HepG2 (cell line): ENCODE data around the gene CDHR4. TPM values are rescaled to one million over a fixed set of nuclear protein-coding genes. Genes with fewer than 3 reads are reported as not detected.

Experiments
- ATAC-seq: fragments of 200-7000 bp; cut with Tn5 transposase; 3 replicates; pipeline ENCODE4 v1.9.1; 2020; ENCODE audit warnings: mild to moderate bottlenecking, moderate library complexity
- BruUV-seq: library from RNA; stranded (reverse); fragments of 400-500 nt; replicated peaks from 2 replicates; lab custom pipeline; 2021; lab: Mats Ljungman, UMichigan
- CTCF ChIA-PET: fragments of 300-600 bp; formaldehyde crosslinking; extraction: SDS; loops from one replicate; lab custom pipeline; 2021; ENCODE audit warnings: low total read pairs, inconsistent platforms, low intra/inter-chr PET ratio; lab: Yijun Ruan, JAX
- POLR2A ChIA-PET: fragments of 350-600 bp; sonication (Branson Sonifier 250); formaldehyde crosslinking; loops from one replicate; lab custom pipeline; 2020; ENCODE audit warnings: antibody characterized with exemption, inconsistent platforms; lab: Yijun Ruan, JAX
- DNase-seq: peaks from one replicate; pipeline ENCODE4 v3.0.0-alpha.2; 2015; ENCODE audit warnings: low spot score
- FAIRE-seq: peaks from 3 replicates; lab custom pipeline; 2011; peaks lifted over from hg19 to GRCh38; lab: Jason Lieb, UNC
- H2AFZ ChIP-seq: one replicate; pipeline ENCODE4 v1.6.1; 2011; ENCODE audit warnings: low read length, inconsistent platforms
- H3K27ac ChIP-seq: fragments of 300-600 bp; 3 replicates; pipeline ENCODE4 v1.8.0; 2011; ENCODE audit warnings: mixed run types, mild to moderate bottlenecking, mixed read lengths, low read length, inconsistent platforms; ENCODE audit not compliant: insufficient read depth; ENCODE audit errors: extremely low read length
- H3K27me3 ChIP-seq, 2 experiments: fragments of 200-600 bp in 1 of 2; 2 replicates in 1 of 2; 3 replicates in 1 of 2; pipeline versions ENCODE4 v1.6.0 to v1.8.0; 2011; ENCODE audit warnings: low read length in 2 of 2, mild to moderate bottlenecking in 2 of 2, moderate library complexity in 2 of 2, inconsistent platforms in 1 of 2; ENCODE audit not compliant: insufficient read depth in 2 of 2, control insufficient read depth in 1 of 2
- H3K36me3 ChIP-seq, 2 experiments: fragments of 200-600 bp in 1 of 2; replicated peaks in 1 of 2; 2 replicates in 1 of 2; 3 replicates in 1 of 2; pipeline versions ENCODE4 v1.5.1 to v1.8.0; 2011; ENCODE audit warnings: low read length in 2 of 2, inconsistent platforms in 1 of 2; ENCODE audit not compliant: insufficient read depth in 2 of 2, control insufficient read depth in 1 of 2
- H3K4me1 ChIP-seq: 2 replicates; pipeline ENCODE4 v1.5.1; 2012; ENCODE audit warnings: low read length, inconsistent platforms; ENCODE audit not compliant: insufficient read depth
- H3K4me2 ChIP-seq: 2 replicates; pipeline ENCODE4 v1.6.0; 2011; ENCODE audit warnings: low read depth, low read length, inconsistent platforms
- H3K4me3 ChIP-seq, 3 experiments: fragments of 200-600 bp in 1 of 3; sonication (generic), shearing (Covaris generic) in 1 of 3; replicated peaks in 1 of 3; 2 replicates each; pipeline ENCODE4 v1.5.1; 2011 to 2016; ENCODE audit warnings: low read length in 3 of 3, inconsistent platforms in 2 of 3, low read depth in 2 of 3, mild to moderate bottlenecking in 2 of 3, control low read depth in 1 of 3, mixed read lengths in 1 of 3; ENCODE audit not compliant: insufficient read depth in 1 of 3
- H3K79me2 ChIP-seq: one replicate; pipeline ENCODE4 v1.6.1; 2011; ENCODE audit warnings: low read length, inconsistent platforms; ENCODE audit not compliant: insufficient read depth
- H3K9ac ChIP-seq: 2 replicates; pipeline ENCODE4 v1.6.0; 2011; ENCODE audit warnings: mild to moderate bottlenecking, low read depth, low read length, inconsistent platforms; ENCODE audit not compliant: insufficient read depth
- H3K9me3 ChIP-seq: 2 replicates; pipeline ENCODE4 v1.5.1; 2012; ENCODE audit warnings: mild to moderate bottlenecking, low read length
- H4K20me1 ChIP-seq: 2 replicates; pipeline ENCODE4 v1.6.0; 2011; ENCODE audit warnings: inconsistent platforms, mild to moderate bottlenecking, low read length, moderate library complexity; ENCODE audit not compliant: insufficient read depth
- AGO2 ChIP-seq: fragments of 200-400 bp; formaldehyde crosslinking; optimal IDR thresholded peaks from 2 replicates; pipeline ENCODE3; 2017; ENCODE audit warnings: mild to moderate bottlenecking, low read depth, low read length, moderate library complexity
- ATRX ChIP-seq: sonication (generic); formaldehyde crosslinking; IDR thresholded peaks from 2 replicates; pipeline ENCODE4 v1.4.0; 2020; ENCODE audit warnings: missing genetic modification reagents, borderline replicate concordance
- HMGXB3 ChIP-seq: sonication (generic); formaldehyde crosslinking; IDR thresholded peaks from 2 replicates; pipeline ENCODE4 v1.4.0; 2020; ENCODE audit warnings: missing genetic modification reagents, borderline replicate concordance
- HOXA7 ChIP-seq: sonication (generic); formaldehyde crosslinking; IDR thresholded peaks from 2 replicates; pipeline ENCODE4 v1.8.1; 2022; ENCODE audit warnings: mild to moderate bottlenecking, missing genetic modification reagents, moderate library complexity
- LBX2 ChIP-seq: sonication (generic); formaldehyde crosslinking; IDR thresholded peaks from 2 replicates; pipeline ENCODE4 v1.5.0; 2020; ENCODE audit warnings: missing genetic modification reagents, mild to moderate bottlenecking, borderline replicate concordance
- MYC ChIP-seq: sonication (generic); formaldehyde crosslinking; IDR thresholded peaks from 2 replicates; pipeline ENCODE4 v1.9.0; 2021; ENCODE audit warnings: missing genetic modification reagents, borderline replicate concordance
- NR2F2 ChIP-seq: IDR thresholded peaks from 2 replicates; pipeline ENCODE4 v1.6.1; 2012; ENCODE audit warnings: low read depth, inconsistent platforms, borderline replicate concordance
- SNAI1 ChIP-seq: sonication (generic); formaldehyde crosslinking; IDR thresholded peaks from 2 replicates; pipeline ENCODE4 v1.5.0; 2020; ENCODE audit warnings: mild to moderate bottlenecking, missing genetic modification reagents, borderline replicate concordance
- ZNF263 ChIP-seq: sonication (generic); formaldehyde crosslinking; IDR thresholded peaks from 2 replicates; pipeline ENCODE4 v1.4.0; 2020; ENCODE audit warnings: missing genetic modification reagents
- ZNF7 ChIP-seq: IDR thresholded peaks from 2 replicates; pipeline ENCODE4 v1.6.1; 2016; ENCODE audit warnings: missing biosample characterization, missing genetic modification reagents
- ZSCAN22 ChIP-seq: sonication (generic); formaldehyde crosslinking; IDR thresholded peaks from 2 replicates; pipeline ENCODE4 v1.4.0; 2020; ENCODE audit warnings: mild to moderate bottlenecking, missing genetic modification reagents
- WGBS: methylation state at CpG from one replicate; pipeline ENCODE4 v1.1.6; 2017; ENCODE audit warnings: low lambda C conversion rate; 5-methylcytosine and 5-hydroxymethylcytosine counted together
- in situ Hi-C: cut with HindIII; loops from 2 replicates; pipeline ENCODE4 v1.10.0; 2017; ENCODE audit warnings: low pct_unique_long_range_greater_than_20kb; ENCODE audit not compliant: extremely low pct_ligation_motif_present
- intact Hi-C: fragments of 100-400 bp; cut with micrococcal nuclease; formaldehyde crosslinking; loops from one replicate; pipeline ENCODE4 v1.10.0; 2022; ENCODE audit not compliant: unreplicated experiment
- polyA plus RNA-seq, 8 experiments: library from polyadenylated mRNA; depleted of rRNA in 3 of 8; stranded (reverse) in 7 of 8; unstranded in 1 of 8; fragments of >200 nt; fragmentation: Illumina TruSeq in 4 of 8; extraction: Trizol in 4 of 8; gene quantifications; 2 replicates each; pipeline versions ENCODE4 v1.2.1 to v1.2.3, GENCODE V29; 2011 to 2016; ENCODE audit warnings: low read depth in 4 of 8, missing spikeins in 1 of 8, mixed read lengths in 1 of 8; ENCODE audit not compliant: insufficient read depth in 1 of 8
- total RNA-seq, 5 experiments: library from RNA; depleted of rRNA; stranded (reverse); fragments of >200 nt; fragmentation: Illumina TruSeq; extraction: Trizol; gene quantifications; 2 replicates each; pipeline ENCODE4 v1.2.3, GENCODE V29; 2016; ENCODE audit warnings: low read depth in 1 of 5

The CDHR4 gene
- total and polyA plus RNA-seq, 2 of the 13 experiments (the other 11 are each of a cell fraction or from before 2014, with no cell fraction given) = 0.21 TPM; not detected in 1

GRCh38 chr3:49805367-49805782 is 5.7 kb upstream of the CDHR4 start:
- TF ChIP-seq LBX2 (no peak), SNAI1 (CRISPR knock-in tag) (no peak), HOXA7 (CRISPR knock-in tag) (no peak), ZNF7 (no peak), NR2F2 (no peak)
- Histone ChIP-seq H3K9ac (no peak overlapping the region), H3K4me2 (peak overlapping the region; percentile 37; the same call in 1 of the 2 replicates), H4K20me1 (no peaks in the 10 kb centered on the region), H3K27ac (no peak overlapping the region), H3K9me3 (no peaks in the 10 kb centered on the region), H2AFZ (no peak overlapping the region), H3K4me3 (no peak overlapping the region), H3K4me1 (peaks cover 69% of the 10 kb centered on the region), H3K79me2 (no peaks in the 10 kb centered on the region), H3K36me3 (no peaks in the 10 kb centered on the region; a peak in 1 of 5 replicates), H3K27me3 (peaks cover 0 to 12% of the 10 kb centered on the region in 2 experiments; a peak in 3 of 5 replicates)
- in situ Hi-C loops = loop anchor here (5.0 to 10.0 kb wide), 2 partner anchors 37 to 99 kb away; partner anchors contain the start of gene MST1R
- no peak for FAIRE-seq
- DNase-seq = no peak
- WGBS = 46% methylated on average over 3 of the region's 3 CpGs
- CTCF ChIA-PET = no interaction called here
- POLR2A ChIA-PET = interaction anchor here (1.0 to 1.4 kb wide), 2 partner anchors 7 to 8 kb away, joined by 3 to 6 read pairs; partner anchors contain the start of gene UBA7
- no peak for ATAC-seq
- intact Hi-C loops = no loop called here
- no TSS peak for BruUV-seq

GRCh38 chr3:49804141-49805041 is 4.7 kb upstream of the CDHR4 start:
- intact Hi-C loops = no loop called here
- H3K9ac ChIP-seq = no peak overlapping the region
- H3K4me1 ChIP-seq = peaks cover 79% of the 10 kb centered on the region
- no peak overlapping the region for H3K27ac ChIP-seq
- WGBS = 75% methylated on average over 20 of the region's 26 CpGs
- ATAC-seq (no peak), DNase-seq (no peak), FAIRE-seq (no peak)
- CTCF ChIA-PET = no interaction called here
- no peaks in the 10 kb centered on the region for H3K79me2 ChIP-seq
- no peaks in the 10 kb centered on the region for H4K20me1 ChIP-seq
- peaks cover 0 to 12% of the 10 kb centered on the region in 2 experiments; a peak in 3 of 5 replicates for H3K27me3 ChIP-seq
- in situ Hi-C loops = loop anchor here (5.0 to 10.0 kb wide), 2 partner anchors 38 to 100 kb away; partner anchors contain the start of gene MST1R
- POLR2A ChIA-PET = interaction anchor here (1.0 to 2.8 kb wide), 4 partner anchors 8 to 18 kb away, joined by 3 to 22 read pairs (median 9); partner anchors contain the start of genes IP6K1 and UBA7
- TF ChIP-seq MYC (CRISPR knock-in tag) = 0 out of 2 replicates have a peak, but pooled peaks have one; percentile 5
- no peak for TF ChIP-seq ZSCAN22 (CRISPR knock-in tag)
- TF ChIP-seq ATRX (CRISPR knock-in tag) = no peak
- TF ChIP-seq HMGXB3 = no peak
- peak; percentile 45; the same call in 1 of the 2 replicates for TF ChIP-seq ZNF263 (CRISPR knock-in tag)
- peak; percentile 33 for TF ChIP-seq AGO2
- peak overlapping the region in 2 of 3 experiments; percentile 85 to 89; a peak in 3 of 6 replicates for H3K4me3 ChIP-seq
- no TSS peak for BruUV-seq
- H3K9me3 ChIP-seq = no peaks in the 10 kb centered on the region
- peak overlapping the region; percentile 93 for H3K4me2 ChIP-seq
- H2AFZ ChIP-seq = no peak overlapping the region
- no peaks in the 10 kb centered on the region for H3K36me3 ChIP-seq
